Central memory CD8-positive, alpha-beta T cell (primary cell): ENCODE measurements around the gene SLC25A22.

Experiments used
- ATAC-seq: fragments of 150-1000 bp; cut with Tn5 transposase; replicated peaks from 2 replicates; pipeline ENCODE4 v1.10.0; 2022; ENCODE audit warnings: mild to moderate bottlenecking, moderate FRiP score, moderate number of reproducible peaks; ENCODE audit not compliant: poor library complexity, severe bottlenecking; ENCODE audit errors: extremely low read depth
- DNase-seq, 2 donors: peaks; one replicate each; pipeline ENCODE4 v3.0.0; 2021; ENCODE audit warnings: low spot score in 2 of 2
- H3K27ac Mint-ChIP-seq: one replicate; pipeline ENCODE4 v1.8.0; 2022; ENCODE audit warnings: low read depth, mild to moderate bottlenecking, moderate library complexity, mixed read lengths
- H3K27me3 Mint-ChIP-seq: one replicate; pipeline ENCODE4 v1.8.0; 2022; ENCODE audit warnings: mixed read lengths
- H3K36me3 Mint-ChIP-seq: one replicate; pipeline ENCODE4 v1.8.0; 2022; ENCODE audit warnings: mild to moderate bottlenecking, moderate library complexity, mixed read lengths; ENCODE audit not compliant: insufficient read depth
- H3K4me1 Mint-ChIP-seq: one replicate; pipeline ENCODE4 v1.8.0; 2022; ENCODE audit warnings: mixed read lengths
- H3K4me3 Mint-ChIP-seq: one replicate; pipeline ENCODE4 v1.8.0; 2022; ENCODE audit warnings: mild to moderate bottlenecking, moderate library complexity, mixed read lengths
- H3K9me3 Mint-ChIP-seq: one replicate; pipeline ENCODE4 v1.8.0; 2022; ENCODE audit warnings: mixed read lengths

Gene SLC25A22

DNA sequence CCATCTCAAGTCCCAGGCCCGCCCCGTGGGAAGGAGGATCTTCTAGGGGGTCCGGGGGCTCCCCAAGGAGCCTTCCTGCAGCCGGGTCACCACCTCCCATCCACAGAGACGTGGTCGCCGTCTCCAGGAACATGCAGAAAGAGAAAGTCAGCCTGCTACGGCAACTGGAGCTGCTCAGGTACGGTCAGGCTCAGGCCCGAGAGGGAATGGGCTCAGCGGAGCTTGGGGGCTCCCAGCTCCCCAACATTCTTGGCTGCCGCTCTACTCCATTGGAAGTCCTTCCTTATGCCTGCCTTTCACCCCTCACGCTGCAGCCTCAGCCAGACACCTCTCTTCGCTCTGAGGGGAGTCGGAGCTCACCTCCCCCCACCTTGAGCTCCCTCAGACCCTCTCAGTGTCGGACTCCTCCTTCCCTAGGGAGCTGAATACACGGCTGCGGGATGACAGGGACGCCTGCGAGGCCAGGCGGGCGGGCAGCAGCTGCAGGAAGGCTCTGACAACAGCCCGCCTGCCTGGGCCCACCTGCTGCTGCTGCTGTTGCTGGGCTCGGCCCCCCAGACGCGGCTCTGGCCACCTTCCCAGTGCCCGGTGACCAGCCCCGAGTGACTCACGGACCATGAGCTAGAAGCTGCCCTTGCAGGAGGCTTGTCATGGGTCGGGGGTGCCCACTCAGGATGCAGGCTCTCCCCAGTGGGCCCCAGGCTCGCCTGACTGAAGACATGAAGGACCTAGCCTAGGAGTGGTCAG lies 33.2 kb upstream of the SLC25A22 start:
- peak overlapping the region; percentile 73 for H3K4me3 Mint-ChIP-seq

DNA sequence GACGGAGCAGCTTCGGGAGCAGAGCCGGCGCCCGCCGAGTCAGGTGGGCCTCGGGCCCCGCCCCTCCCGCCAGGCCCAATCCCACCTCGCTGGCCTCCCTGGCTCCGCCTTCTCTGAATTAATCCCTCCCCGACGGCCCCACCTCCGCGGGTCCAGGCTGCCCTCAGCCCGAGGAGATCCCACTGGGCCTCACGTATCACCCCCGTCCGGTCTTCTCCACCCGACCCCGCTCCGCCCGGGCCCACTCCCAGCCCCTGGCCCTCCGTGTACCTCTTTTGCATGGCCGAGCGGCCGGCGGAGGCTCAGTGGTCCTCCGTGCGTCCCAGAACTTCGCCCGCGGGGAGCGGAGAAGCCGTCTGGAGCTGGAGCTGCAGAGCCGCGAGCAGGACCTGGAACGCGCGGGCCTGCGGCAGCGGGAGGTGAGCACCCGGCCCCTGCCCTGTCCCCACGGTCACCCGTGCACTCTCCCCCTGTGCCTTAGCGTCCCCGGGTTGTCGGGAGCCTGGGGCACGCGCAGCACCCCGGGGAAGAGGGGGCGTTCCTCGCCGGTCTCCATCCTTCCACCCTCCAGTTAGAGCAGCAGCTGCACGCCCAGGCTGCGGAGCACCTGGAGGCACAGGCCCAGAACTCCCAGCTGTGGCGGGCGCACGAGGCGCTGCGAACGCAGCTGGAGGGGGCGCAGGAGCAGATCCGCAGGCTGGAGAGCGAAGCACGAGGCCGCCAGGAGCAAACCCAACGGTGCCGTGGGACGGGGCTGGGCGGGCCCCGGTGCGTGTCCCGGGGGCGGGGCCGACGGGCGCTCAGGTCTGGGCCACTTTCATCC lies 32.4 kb upstream of the SLC25A22 start:
- Mint-ChIP-seq H3K27ac (no peak overlapping the region), H3K9me3 (no peaks in the 10 kb centered on the region), H3K4me1 (peaks cover 16% of the 10 kb centered on the region), H3K36me3 (peaks cover 3% of the 10 kb centered on the region), H3K4me3 (peak overlapping the region; percentile 73), H3K27me3 (peaks cover 31% of the 10 kb centered on the region)
- ATAC-seq (peak; percentile 50), DNase-seq (peak; percentile 39 to 44)

More for the DNA sequence above, 33.2 kb upstream of the SLC25A22 start:
- DNase-seq (no peak), ATAC-seq (no peak)
- H3K27ac Mint-ChIP-seq = no peak overlapping the region
- H3K27me3 Mint-ChIP-seq = peaks cover 31% of the 10 kb centered on the region
- no peaks in the 10 kb centered on the region for H3K9me3 Mint-ChIP-seq
- peaks cover 2% of the 10 kb centered on the region for H3K36me3 Mint-ChIP-seq
- peaks cover 16% of the 10 kb centered on the region for H3K4me1 Mint-ChIP-seq

DNA sequence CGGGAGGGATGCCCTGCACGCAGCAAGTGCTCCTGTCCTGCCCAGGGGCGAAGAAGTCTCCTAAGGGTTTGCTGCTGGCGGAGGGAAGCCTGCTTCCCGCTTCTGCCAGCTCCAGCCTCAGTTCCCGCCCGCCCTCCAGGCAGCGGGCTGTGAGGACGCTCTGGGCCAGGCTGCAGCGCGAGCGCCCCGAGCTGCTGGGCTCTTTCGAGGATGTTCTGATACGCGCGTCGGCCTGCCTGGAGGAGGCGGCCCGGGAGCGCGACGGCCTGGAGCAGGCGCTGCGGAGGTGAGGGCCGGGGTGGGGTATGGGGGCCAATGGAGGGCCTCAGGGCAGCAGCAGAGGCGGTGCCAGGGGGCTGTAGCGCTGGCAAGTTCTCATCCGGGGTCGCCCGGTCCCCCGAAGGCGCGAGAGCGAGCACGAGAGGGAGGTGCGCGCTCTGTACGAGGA lies 31.8 kb upstream of the SLC25A22 start:
- Mint-ChIP-seq H3K4me3 (peak overlapping the region; percentile 73), H3K27ac (no peak overlapping the region), H3K27me3 (peaks cover 31% of the 10 kb centered on the region), H3K9me3 (no peaks in the 10 kb centered on the region), H3K4me1 (peaks cover 16% of the 10 kb centered on the region), H3K36me3 (peaks cover 4% of the 10 kb centered on the region)
- ATAC-seq (peak; percentile 3), DNase-seq (no peak)

DNA sequence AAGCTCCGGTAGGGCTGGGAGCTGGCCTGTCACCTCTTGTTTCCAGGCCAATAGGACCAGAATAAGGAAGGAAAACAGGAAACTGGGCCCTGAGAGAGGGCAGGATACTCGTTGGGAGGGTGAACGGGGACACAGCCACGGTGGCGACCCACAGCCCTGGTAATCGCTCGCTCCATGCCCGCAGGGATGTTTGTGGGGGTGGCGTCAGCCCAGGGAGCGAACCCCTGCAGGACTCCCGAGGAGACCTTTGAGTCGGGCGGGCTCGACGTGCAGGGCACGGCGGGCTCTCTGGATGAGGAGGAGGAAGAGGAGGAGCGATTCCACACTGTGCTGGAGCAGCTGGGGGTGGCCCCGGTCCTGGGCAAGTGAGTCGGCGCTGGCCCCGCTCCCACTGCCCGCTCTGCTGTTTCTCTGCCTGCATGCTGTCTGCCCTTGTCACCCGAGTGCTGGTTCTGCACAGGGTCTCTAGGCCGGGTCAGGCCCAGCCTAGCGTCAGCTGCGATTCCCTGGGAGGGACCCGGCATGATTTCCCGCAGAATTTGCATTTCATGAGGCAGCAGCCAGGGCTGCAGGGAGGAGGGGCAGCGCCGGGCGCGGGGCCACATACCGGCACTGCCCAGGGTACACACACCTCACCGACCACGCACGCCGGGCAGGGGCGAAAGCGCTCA lies 31.2 kb upstream of the SLC25A22 start:
- ATAC-seq = no peak
- Mint-ChIP-seq H3K36me3 (peaks cover 7% of the 10 kb centered on the region), H3K9me3 (no peaks in the 10 kb centered on the region), H3K4me3 (peak overlapping the region; percentile 73), H3K27ac (no peak overlapping the region), H3K4me1 (peaks cover 16% of the 10 kb centered on the region), H3K27me3 (peaks cover 31% of the 10 kb centered on the region)
- DNase-seq = no peak

DNA sequence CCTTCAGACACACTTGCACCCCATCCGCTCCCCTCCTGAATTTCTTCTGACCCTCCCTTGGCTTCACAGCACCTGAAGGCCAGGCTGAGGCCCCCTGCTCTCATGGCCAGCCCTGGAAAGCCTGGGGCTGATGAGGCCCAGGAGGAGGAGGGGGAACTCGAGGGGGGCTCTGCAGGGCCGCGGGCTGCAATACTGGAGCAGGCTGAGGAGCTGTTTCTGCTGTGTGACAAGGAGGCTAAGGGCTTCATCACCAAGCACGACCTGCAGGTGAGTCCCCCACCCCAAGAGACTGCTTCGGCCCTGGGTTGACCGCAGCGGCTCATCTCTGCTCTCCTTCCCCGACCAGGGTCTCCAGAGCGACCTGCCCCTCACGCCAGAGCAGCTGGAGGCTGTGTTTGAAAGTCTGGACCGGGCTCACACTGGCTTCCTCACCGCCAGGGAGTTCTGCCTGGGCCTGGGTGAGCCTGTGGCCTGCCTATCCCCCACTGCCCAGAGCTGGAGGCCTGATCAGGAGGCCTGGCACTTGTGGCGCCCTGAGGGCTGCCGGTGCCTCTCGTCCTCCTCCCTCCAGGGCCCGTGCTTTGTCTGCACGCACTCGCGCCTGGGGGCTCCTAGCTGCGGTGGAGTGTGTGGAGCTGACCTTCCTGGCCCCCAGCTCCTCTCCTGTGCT lies 30.6 kb upstream of the SLC25A22 start:
- Mint-ChIP-seq H3K27me3 (peaks cover 31% of the 10 kb centered on the region), H3K27ac (no peak overlapping the region), H3K4me1 (peaks cover 16% of the 10 kb centered on the region), H3K4me3 (peak overlapping the region; percentile 73), H3K9me3 (no peaks in the 10 kb centered on the region), H3K36me3 (peaks cover 11% of the 10 kb centered on the region)
- ATAC-seq (no peak), DNase-seq (no peak)

DNA sequence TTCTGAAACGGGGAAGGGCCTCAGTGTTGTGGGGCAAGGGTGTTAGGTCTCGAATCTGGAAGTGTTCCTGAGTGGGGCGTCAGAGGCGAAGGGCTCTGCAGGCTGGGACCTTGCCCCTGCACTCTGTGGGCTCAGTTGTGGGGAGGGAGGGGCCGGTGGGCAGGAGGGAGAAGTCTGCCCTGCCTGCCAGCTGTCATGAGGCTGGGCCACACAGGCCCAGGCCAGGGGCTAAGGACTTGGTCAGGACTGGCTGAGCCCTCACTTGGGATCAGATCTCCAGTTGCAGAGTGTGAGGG lies 29.8 kb upstream of the SLC25A22 start, which contains the start of gene CRACR2B:
TSS of gene CRACR2B (plus strand) at position 23 of the 296 bp plus-strand sequence. CDS start 689 bp downstream, outside the sequence.
- Mint-ChIP-seq H3K9me3 (no peaks in the 10 kb centered on the region), H3K27ac (no peak within 1 kb of the TSS), H3K36me3 (peaks cover 13% of the 10 kb centered on the region), H3K27me3 (peaks cover 31% of the 10 kb centered on the region), H3K4me3 (peak within 1 kb of the TSS; percentile 73), H3K4me1 (peaks cover 16% of the 10 kb centered on the region)
- ATAC-seq (no peak), DNase-seq (no peak)

DNA sequence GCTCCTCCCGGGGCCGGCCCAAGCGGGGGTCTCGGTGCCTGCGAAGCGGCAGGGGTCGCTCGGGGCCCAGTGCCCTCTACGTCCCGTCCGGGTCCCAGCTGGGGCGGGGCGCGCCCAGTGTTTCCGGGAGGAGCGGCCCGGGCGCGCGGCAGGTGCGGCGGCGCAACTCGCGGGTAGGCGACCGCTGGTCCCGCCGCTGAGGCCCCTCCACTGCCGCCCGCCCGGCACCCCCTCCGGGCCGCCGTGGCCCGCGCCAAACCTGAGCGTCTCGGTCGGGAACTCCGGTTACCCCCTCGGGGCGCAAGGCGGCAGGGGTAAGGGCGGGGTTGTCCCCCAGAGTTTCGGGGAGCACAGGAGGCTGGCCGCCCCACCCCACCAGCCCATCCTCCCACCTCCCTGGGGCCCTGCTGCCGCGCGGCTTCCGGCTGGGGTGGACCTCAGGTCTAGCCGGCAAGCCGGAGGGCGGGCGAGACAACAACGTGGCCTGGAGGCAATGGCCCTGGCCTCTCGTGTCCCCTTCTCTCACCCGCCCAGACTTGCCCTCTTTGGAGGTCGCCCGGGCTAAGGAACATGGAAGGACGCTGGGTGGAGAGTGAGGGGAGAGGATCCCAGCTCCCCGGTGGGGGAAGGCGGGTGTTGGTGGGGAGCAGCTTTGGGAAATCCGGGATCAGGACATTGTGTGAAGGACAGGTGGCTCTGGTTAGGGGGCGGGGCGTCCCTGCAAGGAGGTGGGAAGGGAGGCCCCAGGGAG lies 29.2 kb upstream of the SLC25A22 start:
- H3K27me3 Mint-ChIP-seq = peaks cover 31% of the 10 kb centered on the region
- H3K9me3 Mint-ChIP-seq = no peaks in the 10 kb centered on the region
- no peak overlapping the region for H3K27ac Mint-ChIP-seq
- peaks cover 17% of the 10 kb centered on the region for H3K4me1 Mint-ChIP-seq
- peaks cover 16% of the 10 kb centered on the region for H3K36me3 Mint-ChIP-seq
- DNase-seq (no peak), ATAC-seq (no peak)
- H3K4me3 Mint-ChIP-seq = peak overlapping the region; percentile 73

DNA sequence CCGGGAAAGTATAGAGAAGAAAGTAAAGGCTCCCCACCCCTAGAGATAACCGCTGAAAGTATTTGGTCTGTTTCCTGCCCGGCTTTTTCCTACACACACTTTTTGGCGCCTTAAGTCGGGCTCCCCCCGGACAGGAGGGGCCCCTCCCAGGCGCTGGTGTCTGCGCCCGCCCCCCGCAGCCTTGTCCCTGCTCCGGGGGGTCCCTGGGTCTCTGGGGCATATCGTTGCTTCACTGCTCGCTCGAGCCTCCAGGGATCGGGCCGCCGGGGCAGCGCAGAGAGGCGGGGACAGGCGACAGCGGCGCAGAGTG lies 28.7 kb upstream of the SLC25A22 start:
- Mint-ChIP-seq H3K4me1 (peaks cover 23% of the 10 kb centered on the region), H3K27me3 (peaks cover 29% of the 10 kb centered on the region), H3K27ac (no peak overlapping the region), H3K36me3 (peaks cover 19% of the 10 kb centered on the region), H3K4me3 (peak overlapping the region; percentile 65), H3K9me3 (no peaks in the 10 kb centered on the region)
- ATAC-seq (no peak), DNase-seq (no peak)

DNA sequence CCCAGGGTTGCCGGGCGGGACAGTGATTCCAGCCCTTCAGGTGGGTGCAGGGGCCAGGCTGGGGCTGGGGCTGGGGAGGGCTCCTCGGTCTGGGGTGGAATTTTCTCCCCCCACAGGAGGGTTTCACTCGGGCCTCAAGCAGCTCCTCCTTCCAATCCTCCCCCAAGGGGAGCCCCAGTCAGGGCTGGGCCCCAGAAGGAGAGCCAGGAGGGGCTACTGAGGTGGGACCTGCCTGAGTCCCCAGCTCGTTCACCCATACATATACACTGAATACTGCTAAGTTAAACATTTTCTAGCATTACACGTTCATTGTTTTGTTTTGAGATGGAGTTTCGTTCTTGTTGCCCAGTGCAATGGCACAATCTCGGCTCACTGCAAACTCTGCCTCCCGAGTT lies 28.1 kb upstream of the SLC25A22 start:
- H3K9me3 Mint-ChIP-seq = no peaks in the 10 kb centered on the region
- peaks cover 19% of the 10 kb centered on the region for H3K36me3 Mint-ChIP-seq
- DNase-seq (no peak), ATAC-seq (no peak)
- H3K4me1 Mint-ChIP-seq = peaks cover 26% of the 10 kb centered on the region
- H3K4me3 Mint-ChIP-seq = peak overlapping the region; percentile 65
- H3K27me3 Mint-ChIP-seq = peaks cover 24% of the 10 kb centered on the region
- no peak overlapping the region for H3K27ac Mint-ChIP-seq

DNA sequence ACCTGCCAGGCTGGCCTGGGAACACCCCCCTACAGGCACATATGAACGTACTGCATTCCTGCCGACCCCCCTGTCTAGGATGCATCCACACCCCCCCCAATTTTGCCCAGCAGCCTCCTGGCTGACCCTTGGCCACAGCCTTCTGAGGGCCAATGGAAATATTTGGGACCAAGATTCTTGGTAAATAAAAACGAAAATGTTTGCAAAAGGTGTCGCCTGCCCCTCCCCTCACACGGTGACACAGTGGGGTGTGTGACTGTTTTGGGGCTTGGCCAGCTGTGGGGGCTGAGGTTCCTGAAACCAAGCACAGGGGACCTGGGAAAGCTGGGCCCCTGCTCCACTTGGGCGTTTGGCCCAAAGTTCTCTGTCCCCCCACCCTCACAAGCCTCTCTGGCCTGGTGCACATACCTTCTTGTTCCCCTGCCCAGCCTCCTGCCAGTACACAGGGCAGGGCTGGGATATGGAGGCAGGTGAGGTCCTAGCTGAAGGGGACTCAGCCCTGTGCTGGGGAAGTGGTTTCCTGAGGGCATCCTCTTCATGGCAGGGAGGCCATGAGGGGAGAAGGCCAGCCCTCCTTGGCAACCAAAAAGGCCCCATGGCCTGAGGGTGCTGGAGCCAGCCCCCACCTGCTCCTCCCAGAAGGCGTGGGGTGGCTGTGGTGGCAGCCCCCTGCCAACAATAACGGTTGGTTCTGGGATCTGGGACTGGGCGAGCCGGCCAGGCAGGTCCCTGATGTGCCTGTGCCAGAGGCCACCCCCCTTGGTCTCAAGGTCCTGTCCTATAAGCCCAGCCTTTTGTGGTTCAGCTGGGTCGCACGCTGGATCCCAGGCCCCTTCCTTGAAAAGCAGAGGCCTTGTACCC lies 27.5 kb upstream of the SLC25A22 start:
- DNase-seq = no peak
- no peak overlapping the region for H3K27ac Mint-ChIP-seq
- no peak for ATAC-seq
- peaks cover 19% of the 10 kb centered on the region for H3K36me3 Mint-ChIP-seq
- H3K9me3 Mint-ChIP-seq = no peaks in the 10 kb centered on the region
- H3K27me3 Mint-ChIP-seq = peaks cover 24% of the 10 kb centered on the region
- peaks cover 33% of the 10 kb centered on the region for H3K4me1 Mint-ChIP-seq
- peak overlapping the region; percentile 18 for H3K4me3 Mint-ChIP-seq

DNA sequence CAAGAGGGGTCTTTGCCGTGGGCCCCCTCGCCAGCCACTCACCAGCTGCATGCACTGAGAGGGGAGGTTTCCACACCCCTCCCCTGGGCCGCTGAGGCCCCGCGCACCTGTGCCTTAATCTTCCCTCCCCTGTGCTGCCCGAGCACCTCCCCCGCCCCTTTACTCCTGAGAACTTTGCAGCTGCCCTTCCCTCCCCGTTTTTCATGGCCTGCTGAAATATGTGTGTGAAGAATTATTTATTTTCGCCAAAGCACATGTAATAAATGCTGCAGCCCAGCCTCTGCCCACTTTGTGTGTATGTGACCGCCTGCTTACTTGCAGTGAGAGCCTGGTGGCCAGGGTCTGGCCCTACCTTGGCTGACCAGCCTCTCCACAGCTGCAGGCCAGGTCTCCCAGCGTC lies 26.9 kb upstream of the SLC25A22 start:
- H3K4me3 Mint-ChIP-seq = peak overlapping the region; percentile 18
- H3K9me3 Mint-ChIP-seq = no peaks in the 10 kb centered on the region
- DNase-seq = no peak
- no peak overlapping the region for H3K27ac Mint-ChIP-seq
- peaks cover 24% of the 10 kb centered on the region for H3K27me3 Mint-ChIP-seq
- H3K36me3 Mint-ChIP-seq = peaks cover 23% of the 10 kb centered on the region
- no peak for ATAC-seq
- peaks cover 38% of the 10 kb centered on the region for H3K4me1 Mint-ChIP-seq
